ENCODE data around the gene NFYB.
"Not testable (repeated sequence)": the region's sequence is repeated elsewhere in the genome, so short reads cannot be mapped to it uniquely, and the experiment has no call there.

NFYB gene

DNA sequence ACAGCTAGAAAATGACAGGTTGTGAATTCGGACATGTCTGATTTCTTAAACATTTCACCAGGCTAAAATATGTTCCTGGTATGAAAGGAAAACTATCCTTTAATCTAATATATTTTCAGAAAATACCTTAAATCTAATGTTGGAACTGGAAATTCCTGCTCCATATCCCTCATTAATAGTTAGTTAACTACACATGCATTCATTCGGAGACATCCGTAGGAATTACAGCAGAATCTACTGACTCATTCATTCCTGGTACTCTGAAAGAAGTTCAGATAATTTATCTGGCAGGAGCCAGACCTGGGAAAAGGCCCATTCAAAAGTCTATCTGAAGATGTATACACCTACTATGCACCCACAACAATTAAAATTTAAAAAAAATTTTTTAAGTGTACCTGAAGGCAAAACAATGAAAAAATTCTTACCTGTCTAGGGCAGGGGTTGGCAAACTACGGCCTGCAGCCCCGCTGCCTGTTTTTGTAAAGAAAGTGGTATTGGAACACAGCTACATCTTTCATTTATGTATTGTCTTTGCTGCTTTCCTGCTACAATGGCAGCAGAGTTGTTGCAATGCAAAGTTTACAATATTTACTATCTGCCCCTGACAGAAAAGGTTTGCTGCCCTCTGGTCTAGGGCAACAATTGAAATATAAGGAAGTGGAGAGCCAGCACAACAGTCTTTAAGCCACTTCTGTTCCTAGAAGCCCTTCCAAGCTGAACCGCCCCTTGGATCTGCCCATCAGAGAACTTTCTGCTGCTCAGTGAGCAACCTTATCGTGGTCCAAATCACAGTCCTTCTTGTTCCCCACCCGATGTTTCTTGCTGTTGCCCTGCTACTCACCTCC lies 17.9 kb upstream of the NFYB start:
- no peak for DNase-seq

DNA sequence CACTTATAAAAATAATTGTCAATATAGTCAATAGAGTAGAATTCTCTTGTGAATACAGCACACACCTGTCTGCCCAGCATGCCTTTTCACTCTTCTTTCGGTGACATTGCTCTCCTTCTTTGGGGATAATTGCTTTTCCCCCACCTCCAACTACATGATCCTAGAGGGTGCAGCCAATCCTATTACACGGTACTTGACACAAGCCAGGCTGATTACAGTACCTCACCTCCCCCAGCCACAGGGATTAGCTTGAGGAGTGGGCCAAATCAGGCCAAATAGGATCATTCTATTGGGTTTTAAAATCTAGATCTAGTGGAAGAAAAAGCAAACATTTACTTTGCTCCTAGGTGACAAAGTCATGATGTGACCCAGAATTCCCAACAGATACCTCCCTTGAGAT lies 16.8 kb upstream of the NFYB start:
- no peak for DNase-seq

DNA sequence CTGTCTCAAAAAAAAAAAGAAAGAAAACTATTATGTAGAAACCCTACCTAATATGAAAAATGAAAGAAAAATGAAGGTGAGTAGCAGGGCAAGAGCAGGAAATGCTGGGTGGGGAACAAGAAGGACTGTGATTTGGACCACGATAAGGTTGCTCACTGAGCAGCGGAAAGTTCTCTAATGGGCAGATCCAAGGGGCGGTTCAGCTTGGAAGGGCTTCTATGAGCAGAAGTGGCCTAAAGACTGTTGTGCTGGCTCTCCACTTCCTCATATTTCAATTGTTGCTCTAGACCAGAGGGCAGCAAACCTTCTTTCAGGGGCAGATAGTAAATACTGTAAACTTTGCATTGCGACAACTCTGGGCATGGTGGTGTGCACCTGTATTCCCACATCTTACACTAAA lies 16.3 kb upstream of the NFYB start:
- DNase-seq = no peak

DNA sequence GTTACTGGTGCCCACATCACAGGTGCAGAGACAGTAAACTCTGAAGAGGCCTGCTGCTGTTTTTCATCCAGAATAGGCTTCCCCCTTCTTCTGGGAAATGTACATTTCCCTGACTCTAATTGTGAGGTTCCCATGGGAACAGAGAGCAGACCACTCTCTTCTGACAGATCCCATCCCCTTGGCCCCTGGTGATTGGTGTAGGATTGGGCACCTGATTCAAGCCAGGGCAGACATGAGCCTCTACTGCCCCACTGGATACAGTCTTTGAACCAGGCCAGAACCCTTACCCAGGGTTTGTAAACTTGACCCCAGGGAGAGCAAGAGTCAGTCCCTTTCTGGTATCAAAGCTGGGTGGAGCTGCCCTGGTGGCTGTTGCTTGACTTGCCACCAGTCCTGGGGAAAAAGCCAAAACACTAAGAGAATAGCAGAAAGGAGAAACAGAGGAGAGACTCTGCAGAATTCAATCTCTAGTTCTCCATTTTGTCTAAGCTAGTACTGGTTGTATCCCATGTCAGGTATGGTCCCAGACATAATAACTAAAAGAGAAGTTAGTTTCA lies 14.8 kb upstream of the NFYB start:
- DNase-seq = no peak

GRCh38 chr12:104150416-104150815 lies 12.4 kb upstream of the NFYB start:
- DNase-seq = no peak

GRCh38 chr12:104147346-104147745 lies 9.3 kb upstream of the NFYB start:
- no peak for DNase-seq

DNA sequence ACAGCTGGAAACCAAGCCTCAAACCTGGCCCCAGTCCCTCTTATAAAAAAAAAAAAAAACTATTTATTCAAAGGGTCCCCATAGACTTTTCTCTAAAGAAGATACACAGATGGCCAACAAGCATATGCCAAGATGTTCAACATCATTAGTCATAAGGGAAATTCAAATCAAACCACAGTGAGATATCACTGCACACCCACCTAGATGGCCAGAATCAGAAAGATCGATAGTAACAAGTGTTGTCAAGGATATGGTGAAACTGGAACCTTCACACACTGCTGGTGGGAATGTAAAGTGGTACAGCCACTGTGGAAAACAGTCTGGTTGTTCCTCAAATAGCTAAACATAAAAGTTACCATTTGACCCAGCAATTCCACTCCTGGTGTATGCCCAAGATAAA lies 5.9 kb upstream of the NFYB start:
- DNase-seq = no peak

- DNase-seq = no peak
Measured at GRCh38 chr12:104143002-104143401, 5.0 kb upstream of the NFYB start.

DNA sequence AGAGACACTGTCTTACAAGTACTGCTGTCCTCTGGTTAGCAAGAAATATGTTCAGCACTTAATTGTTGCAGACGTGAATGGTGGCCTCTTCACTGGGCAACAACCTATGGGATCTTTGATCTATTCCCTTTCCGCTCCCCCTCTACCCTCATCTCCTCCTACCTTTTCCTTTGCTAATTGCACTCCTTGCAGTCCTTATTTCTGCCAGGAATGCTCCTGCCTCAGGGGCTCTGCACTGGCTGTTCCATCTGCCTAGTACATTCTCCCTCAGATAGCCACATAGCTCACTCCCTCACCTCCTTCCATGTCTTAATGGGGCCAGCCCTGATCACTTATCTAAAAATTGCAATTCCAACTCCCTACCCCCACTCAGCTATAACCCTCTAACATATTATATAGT lies 4.5 kb upstream of the NFYB start:
- DNase-seq = no peak

- no peak for DNase-seq
Measured at GRCh38 chr12:104138797-104139152, 765 bp upstream of the NFYB start.

GRCh38 chr12:104137001-104137901 lies 759 bp downstream of the NFYB start:
- no peak for DNase-seq

- no peak for DNase-seq
Measured at GRCh38 chr12:104136577-104136976, 1.4 kb downstream of the NFYB start.

- no peak for DNase-seq
Measured at GRCh38 chr12:104134882-104135281, 3.1 kb downstream of the NFYB start.

- DNase-seq = no peak
Measured at GRCh38 chr12:104133866-104134265, 4.1 kb downstream of the NFYB start.

- no peak for DNase-seq
Measured at GRCh38 chr12:104133321-104133720, 4.7 kb downstream of the NFYB start.

DNA sequence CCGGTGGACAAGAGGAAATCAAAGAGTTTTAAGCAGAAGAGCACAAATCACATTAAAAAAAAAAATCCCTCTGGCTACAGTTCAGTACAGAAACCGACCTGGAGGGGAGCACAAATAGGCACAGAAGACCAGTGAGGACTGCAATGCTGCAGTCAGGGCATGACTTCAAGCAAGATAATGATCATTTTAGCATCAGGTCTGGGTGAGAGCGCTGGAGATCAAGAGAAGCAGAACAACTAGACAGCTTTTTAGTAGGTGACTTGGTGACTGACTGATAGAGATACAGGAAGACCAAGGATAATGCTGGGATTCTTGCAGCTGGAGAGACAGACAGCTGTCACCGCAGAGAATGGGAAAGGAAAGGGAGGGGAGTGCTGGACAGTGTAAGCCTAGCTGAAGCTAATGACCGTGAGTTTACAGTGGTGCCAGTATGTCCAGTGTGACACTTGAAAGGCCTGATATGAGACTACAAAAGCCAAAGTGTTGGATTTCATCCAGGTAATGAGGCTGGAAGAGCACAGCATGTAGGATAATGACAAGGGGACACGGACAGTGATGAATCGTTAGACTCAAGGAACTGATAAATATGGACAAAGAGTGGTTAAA lies 5.6 kb downstream of the NFYB start:
- DNase-seq = peak; percentile 41

DNA sequence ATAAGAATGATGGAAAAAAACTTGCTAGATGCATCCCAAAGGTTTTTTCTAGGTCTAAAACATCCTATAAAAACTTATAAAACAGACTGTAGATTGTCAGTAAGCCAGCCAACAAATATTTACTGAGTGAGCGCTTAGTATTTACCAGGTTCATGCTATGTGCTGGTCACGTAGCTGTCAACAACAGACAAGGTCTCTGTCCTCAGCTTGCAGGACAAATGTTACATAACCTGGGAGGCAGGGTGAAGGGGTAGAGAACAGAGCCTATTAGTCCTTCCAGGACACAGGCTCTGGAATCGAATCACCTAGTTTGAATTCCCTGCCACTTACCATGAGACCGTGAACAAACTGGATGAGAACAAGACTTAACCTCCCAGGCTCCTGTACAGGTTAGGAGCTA lies 6.4 kb downstream of the NFYB start:
- DNase-seq = no peak

DNA sequence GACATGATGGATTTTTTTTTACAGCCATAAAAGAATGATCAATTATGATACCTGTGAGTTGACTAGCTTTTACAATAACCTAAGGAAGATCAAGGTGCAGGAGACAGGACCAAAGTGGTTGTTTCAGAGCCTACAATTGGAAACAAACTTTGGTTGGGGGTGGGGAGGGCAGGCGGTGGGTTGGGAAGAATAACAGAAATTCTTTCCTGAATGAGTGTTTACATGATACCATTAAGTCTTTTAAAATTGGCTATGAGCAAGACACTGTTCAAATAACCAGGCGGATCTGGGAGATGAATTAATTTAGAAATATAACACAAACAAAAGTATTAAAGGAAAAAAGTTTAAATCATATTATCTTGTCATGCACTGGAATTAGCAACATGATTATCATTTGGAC lies 7.2 kb downstream of the NFYB start:
- DNase-seq = no peak

DNA sequence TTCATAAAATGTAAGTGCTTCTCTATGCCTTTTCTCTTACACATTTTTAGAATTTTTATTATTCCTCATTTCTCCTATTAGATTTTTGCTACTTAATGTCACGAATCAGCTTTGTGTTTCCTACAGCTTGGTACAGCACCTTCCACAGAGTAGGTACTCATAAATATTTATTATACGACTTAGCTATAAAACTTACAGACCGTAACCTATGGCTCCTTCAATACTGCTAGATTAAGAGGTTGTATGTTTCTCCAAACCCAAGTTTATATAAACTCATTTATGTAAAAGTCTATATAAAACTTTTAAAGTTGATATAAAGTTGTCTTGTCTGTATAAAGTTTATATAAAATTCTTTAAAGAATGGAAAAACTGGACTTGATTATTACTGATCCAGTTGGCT lies 11.5 kb downstream of the NFYB start:
- DNase-seq = no peak

- DNase-seq = no peak
Measured at GRCh38 chr12:104122298-104122697, 15.7 kb downstream of the NFYB start.

GRCh38 chr12:104121001-104121400 lies 17.0 kb downstream of the NFYB start:
- no peak for DNase-seq

DNA sequence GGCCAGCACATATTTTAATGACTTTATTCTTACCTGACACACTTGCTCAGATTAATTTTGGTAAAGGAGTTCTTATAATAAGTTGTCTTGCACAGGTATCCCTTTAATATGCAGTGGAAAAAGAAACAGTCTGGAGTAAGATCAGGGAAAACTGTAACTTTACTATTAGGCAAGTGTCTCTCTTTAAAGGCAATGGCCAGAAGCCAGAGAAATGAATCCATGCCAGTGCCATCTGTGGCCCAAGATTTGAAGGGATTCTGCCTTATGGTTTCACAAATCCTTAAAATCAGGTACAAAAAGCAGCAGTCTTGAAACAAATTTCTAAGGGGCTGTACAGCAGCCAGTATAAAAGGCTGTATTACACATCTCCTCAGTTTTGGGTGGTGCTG lies 22.4 kb downstream of the NFYB start:
- DNase-seq = no peak

- not testable (repeated sequence) for DNase-seq
Measured at GRCh38 chr12:104114834-104115586, 23.0 kb downstream of the NFYB start.

All from NCI-H1092 (cell line).